GM18526 (cell line): Measurements from ENCODE around the gene ACAP1.

Source experiments
- POLR2A ChIP-seq: IDR thresholded peaks from 3 replicates; pipeline ENCODE4 v1.6.1; 2011; ENCODE audit not compliant: insufficient read length; ENCODE audit errors: extremely low read depth

Gene ACAP1

DNA sequence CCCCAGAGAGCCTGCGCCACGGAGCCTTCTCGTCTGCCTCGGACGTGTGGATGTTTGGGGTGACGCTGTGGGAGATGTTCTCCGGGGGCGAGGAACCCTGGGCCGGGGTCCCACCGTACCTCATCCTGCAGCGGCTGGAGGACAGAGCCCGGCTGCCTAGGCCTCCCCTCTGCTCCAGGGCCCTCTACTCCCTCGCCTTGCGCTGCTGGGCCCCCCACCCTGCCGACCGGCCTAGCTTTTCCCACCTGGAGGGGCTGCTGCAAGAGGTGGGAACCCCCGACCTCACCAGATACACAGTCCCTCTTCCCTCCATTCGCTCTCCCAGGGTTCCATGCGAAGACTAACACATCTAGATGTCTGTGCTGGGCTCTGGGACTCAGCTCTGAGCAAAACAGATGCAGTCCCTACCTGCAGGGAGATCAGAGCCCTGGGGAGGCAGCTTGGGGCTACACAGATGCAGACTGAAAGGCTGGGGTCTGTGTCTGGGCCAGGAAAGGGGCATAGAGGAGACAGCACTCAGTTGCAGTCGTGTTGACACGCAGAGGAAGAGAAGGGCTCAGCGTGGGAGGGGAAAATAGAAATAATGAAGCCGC is 48.3 kb downstream of the ACAP1 start:
- TF ChIP-seq POLR2A: no peak

- no peak for TF ChIP-seq POLR2A
These were observed 52.5 kb downstream of the ACAP1 start for GRCh38 chr17:7388856-7389255.

DNA sequence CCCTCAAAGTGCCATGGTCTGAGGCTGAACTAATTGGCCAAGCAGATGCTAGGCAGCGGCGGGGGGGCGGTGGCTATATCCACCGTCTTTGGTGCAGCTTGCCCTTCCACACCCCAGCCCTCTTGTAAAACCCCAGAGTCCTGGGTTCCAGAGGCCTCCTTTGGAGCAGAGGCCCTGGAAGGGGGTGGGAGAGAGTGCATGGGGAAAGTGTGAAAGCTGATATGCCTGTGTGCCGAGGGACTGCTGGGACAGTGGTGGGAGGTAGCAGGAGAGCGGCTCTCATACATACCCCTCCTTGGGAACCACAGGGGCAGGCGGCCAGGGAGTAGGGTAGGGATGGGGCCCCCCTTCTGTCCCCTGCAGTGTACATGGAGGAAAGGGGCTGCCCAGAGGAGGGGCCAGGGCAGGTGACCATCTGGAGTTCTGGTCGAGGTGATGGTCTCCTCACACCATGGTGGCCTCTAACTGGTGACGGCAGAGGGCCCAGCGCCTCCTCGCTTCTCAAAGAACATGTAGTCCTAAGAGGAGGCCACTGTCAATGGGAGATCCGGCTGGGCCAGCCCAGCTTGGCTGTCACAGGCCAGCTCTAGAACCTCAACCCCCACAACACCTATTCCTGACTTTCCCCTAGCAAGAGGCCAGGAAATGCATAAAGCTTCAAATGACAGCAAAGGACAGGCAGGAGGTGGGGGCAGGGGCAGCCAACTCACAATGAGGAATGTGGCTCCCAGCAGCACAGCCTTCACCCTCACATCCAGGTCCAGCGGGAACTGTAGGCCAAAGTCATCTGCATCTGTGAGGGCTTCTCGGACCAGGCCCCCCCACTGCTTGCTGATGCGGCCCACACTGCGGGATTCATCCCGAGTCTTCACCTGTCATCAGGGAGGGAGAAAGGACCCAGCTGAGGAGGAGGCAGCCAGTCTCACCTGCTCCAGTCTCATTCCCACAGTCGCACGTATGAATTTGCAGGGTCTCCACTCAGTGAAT is 53.9 kb downstream of the ACAP1 start:
- no peak for TF ChIP-seq POLR2A

- no peak for TF ChIP-seq POLR2A
These were observed 55.0 kb downstream of the ACAP1 start for GRCh38 chr17:7391307-7391706.

GRCh38 chr17:7392696-7393612 is 56.6 kb downstream of the ACAP1 start:
- TF ChIP-seq POLR2A: no peak

DNA sequence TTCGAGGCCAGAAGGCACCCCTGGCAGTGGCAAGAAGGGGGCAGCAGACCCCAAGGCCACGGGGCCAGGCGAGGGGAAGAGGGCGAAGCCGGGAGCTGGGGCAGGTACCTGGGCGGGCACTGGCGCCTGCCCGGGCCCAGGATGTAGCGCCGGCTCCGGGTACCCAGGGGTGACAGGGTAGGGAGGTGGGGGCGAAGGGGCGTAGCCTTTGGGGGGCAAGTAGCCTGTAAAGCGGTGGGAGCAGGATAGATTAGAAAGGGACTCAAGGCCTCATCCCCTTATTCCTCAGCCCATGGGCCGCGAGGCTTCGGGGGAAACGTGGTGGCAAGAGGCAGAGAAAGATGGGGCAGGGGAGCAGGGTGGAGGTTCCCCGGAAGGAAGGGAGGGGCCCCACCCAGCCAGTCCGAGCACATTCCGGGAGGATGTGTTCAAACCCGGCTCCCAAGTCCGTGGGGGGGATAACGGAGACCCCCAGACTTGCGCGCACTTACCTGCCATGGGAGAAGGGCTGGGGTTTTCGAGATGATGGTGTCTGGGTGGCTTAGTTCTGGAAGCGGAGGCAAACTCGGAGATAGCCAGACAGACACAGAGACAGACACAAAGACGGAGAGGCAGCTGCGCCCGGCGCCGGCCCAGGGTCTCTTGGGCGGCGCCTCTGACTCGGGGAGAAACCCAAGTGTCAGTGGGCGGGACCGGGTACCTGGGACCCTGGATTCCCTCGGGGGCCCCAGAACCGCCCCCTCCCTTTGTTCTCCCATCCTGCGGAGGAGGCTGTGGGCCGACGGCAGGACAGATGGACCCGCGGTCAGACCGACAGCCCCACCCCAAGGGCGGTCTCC is 57.5 kb downstream of the ACAP1 start:
- TF ChIP-seq POLR2A: peak; percentile 42

GRCh38 chr17:7394452-7395191 is 58.3 kb downstream of the ACAP1 start, which contains the start of gene PLSCR3:
PLSCR3 (minus strand) TSS chr17:7394525; CDS start chr17:7394110, 415 bp downstream.
- peak; percentile 71 for TF ChIP-seq POLR2A

- TF ChIP-seq POLR2A: no peak
These were observed 59.8 kb downstream of the ACAP1 start for GRCh38 chr17:7396147-7396546.

GRCh38 chr17:7398612-7399011 is 62.3 kb downstream of the ACAP1 start:
- TF ChIP-seq POLR2A: no peak
